AG04450 (cell line): ENCODE measurements around the gene NPBWR2. TPM values are rescaled to one million over a fixed set of nuclear protein-coding genes. Genes with fewer than 3 reads are reported as not detected.

Experiments
- CTCF ChIA-PET: fragments of 300-600, 350-600 bp; formaldehyde crosslinking; extraction: SDS; loops from one replicate; lab custom pipeline; 2022; ENCODE audit warnings: antibody characterized with exemption, inconsistent platforms; lab: Charles Lee
- POLR2A ChIA-PET: fragments of 350-600 bp; formaldehyde crosslinking; extraction: SDS; loops from one replicate; lab custom pipeline; 2021; ENCODE audit warnings: antibody characterized with exemption, inconsistent platforms; lab: Yijun Ruan, JAX
- DNase-seq: peaks from one replicate; pipeline ENCODE4 v3.0.0-alpha.2; 2011; ENCODE audit warnings: low read depth, low spot score
- H3K27ac ChIP-seq: one replicate; pipeline ENCODE4 v1.5.1; 2012; ENCODE audit warnings: low read depth, low read length, control low read depth
- H3K27me3 ChIP-seq: one replicate; pipeline ENCODE4 v1.6.0; 2012; ENCODE audit warnings: low read length; ENCODE audit not compliant: control insufficient read depth, insufficient read depth
- H3K4me3 ChIP-seq: 2 replicates; pipeline ENCODE4 v1.5.1; 2011; ENCODE audit warnings: mild to moderate bottlenecking, low read depth, low read length, control low read depth
- H3K9me3 ChIP-seq: 2 replicates; pipeline ENCODE4 v1.5.1; 2012; ENCODE audit warnings: low read length; ENCODE audit not compliant: control insufficient read depth, insufficient read depth
- CTCF ChIP-seq: IDR thresholded peaks from 2 replicates; pipeline ENCODE4 v1.5.1; 2011; ENCODE audit warnings: low read depth, low read length, control low read depth, inconsistent platforms
- polyA plus RNA-seq: library from polyadenylated mRNA; depleted of rRNA; stranded (reverse); fragments of >200 nt; gene quantifications from 2 replicates; pipeline ENCODE4 v1.2.3, GENCODE V29; 2011

NPBWR2 gene
- polyA plus RNA-seq, 1 experiment: not detected

DNA sequence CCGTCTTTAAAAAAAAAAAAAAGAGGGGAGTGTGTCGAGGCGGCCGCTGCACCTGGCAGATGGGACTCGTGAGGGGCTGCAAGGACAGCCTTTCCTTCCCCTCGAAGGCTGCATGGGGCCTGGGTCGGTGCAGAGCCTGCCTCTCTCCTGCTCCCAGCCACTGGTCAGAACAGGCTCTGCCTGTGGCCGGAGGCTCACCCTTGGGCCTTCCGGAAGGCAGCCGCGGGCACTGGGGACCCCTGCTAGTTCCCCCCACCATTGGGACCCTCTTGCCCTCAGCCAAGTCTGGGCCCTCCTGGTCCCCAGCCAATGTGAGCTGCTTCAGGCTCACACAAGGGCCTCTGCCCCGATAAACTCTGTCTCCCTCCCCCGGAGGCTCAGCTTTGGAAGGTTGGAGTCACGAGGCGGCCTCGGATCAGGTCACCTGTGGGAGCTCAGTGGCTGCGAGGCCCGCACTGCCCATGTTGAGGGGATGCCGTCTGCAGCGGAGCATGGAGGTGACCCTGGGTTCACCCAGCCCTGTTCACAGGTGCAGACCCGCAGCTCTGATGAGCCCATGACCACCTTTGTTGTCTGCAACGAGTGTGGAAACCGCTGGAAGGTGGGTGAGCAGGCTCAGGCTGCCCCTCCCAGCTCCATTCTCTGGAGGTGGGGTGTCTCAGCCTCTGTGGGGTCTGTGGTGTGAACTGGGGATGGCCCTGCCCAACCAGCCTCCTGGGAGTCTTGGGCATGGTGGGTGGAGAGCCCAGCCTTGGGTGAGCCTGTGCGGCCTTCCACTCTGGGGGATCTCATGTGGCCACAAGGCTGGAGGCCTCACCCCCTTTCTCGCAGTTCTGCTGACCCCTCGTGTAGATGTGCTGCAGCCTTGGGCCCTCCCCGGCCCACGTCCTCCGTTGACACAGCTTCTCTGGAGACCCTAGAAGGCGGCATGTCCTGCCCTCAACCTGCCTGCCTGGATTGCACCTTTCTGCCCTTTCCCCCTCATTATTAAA, 35.7 kb downstream of the NPBWR2 start:
- POLR2A ChIA-PET: no interaction called here
- CTCF ChIA-PET: interaction anchor here (0.9 to 1.0 kb wide), 2 partner anchors 12 to 33 kb away, joined by 3 to 4 read pairs; no protein-coding TSS in a partner anchor
- H3K9me3 ChIP-seq: no peaks in the 10 kb centered on the region; the same call in 1 of the 2 replicates
- no peak overlapping the region for H3K27ac ChIP-seq
- DNase-seq: no peak
- no peak for TF ChIP-seq CTCF
- H3K27me3 ChIP-seq: no peaks in the 10 kb centered on the region
- no peak overlapping the region for H3K4me3 ChIP-seq

GRCh38 chr20:64070244-64070993, 36.9 kb downstream of the NPBWR2 start:
- POLR2A ChIA-PET: no interaction called here
- no peaks in the 10 kb centered on the region for H3K27me3 ChIP-seq
- TF ChIP-seq CTCF: no peak
- H3K9me3 ChIP-seq: no peaks in the 10 kb centered on the region; the same call in 1 of the 2 replicates
- no peak overlapping the region for H3K4me3 ChIP-seq
- H3K27ac ChIP-seq: no peak overlapping the region
- CTCF ChIA-PET: interaction anchor here (0.7 kb wide), 1 partner anchor 8 kb away, joined by 4 read pairs; no protein-coding TSS in a partner anchor
- no peak for DNase-seq

GRCh38 chr20:64069614-64070243, 37.6 kb downstream of the NPBWR2 start:
- POLR2A ChIA-PET: no interaction called here
- Histone ChIP-seq H3K27me3 (no peaks in the 10 kb centered on the region), H3K4me3 (no peak overlapping the region), H3K9me3 (no peaks in the 10 kb centered on the region; the same call in 1 of the 2 replicates), H3K27ac (no peak overlapping the region)
- no peak for DNase-seq
- CTCF ChIA-PET: interaction anchor here (0.7 kb wide), 1 partner anchor 9 kb away, joined by 4 read pairs; no protein-coding TSS in a partner anchor
- TF ChIP-seq CTCF: peak; percentile 72

DNA sequence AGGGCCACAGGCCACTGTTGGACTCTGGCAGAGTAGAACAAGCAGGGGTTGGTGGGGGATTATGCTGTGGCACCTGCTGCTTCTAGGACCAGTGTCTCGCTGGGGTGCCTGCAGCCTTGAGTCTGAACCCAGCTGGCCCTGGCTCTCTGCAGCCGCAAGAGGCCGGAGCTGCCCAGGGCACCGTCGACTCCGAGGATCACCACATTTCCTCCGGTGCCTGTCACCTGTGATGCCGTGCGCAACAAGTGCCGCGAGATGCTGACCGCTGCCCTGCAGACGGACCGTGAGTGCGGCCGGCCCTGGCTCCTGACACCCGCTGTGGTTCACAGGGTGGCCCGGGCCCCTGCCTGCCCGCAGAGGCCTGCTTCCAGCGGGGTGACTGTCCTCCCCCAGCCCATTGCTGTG, 38.2 kb downstream of the NPBWR2 start:
- Histone ChIP-seq H3K9me3 (no peaks in the 10 kb centered on the region; the same call in 1 of the 2 replicates), H3K27ac (no peak overlapping the region), H3K4me3 (no peak overlapping the region), H3K27me3 (no peaks in the 10 kb centered on the region)
- CTCF ChIA-PET: no interaction called here
- no peak for TF ChIP-seq CTCF
- POLR2A ChIA-PET: no interaction called here
- DNase-seq: no peak
